Cardiac fibroblast (primary cell): Measurements from ENCODE around the gene BPIFB2.
"Not testable (repeated sequence)": the region's sequence is repeated elsewhere in the genome, so short reads cannot be mapped to it uniquely, and the experiment has no call there.

Source experiments
- DNase-seq, 2 donors: peaks; one replicate each; pipeline versions ENCODE4 v3.0.0 to v3.0.0-alpha.2; 2010; ENCODE audit warnings: low read depth in 2 of 2
- H3K4me3 ChIP-seq, 2 donors: replicated peaks in 1 of 2; 1 replicate in 1 of 2; 2 replicates in 1 of 2; pipeline ENCODE4 v1.5.1; 2011; ENCODE audit warnings: low read depth in 2 of 2, low read length in 2 of 2, mild to moderate bottlenecking in 2 of 2, moderate library complexity in 1 of 2
- CTCF ChIP-seq: IDR thresholded peaks from one replicate; pipeline ENCODE4 v1.5.1; 2011; ENCODE audit warnings: low read depth, mild to moderate bottlenecking, low read length, inconsistent platforms

BPIFB2 gene

GRCh38 chr20:33042430-33042829, 34.9 kb downstream of the BPIFB2 start:
- no peak overlapping the region for H3K4me3 ChIP-seq
- no peak for TF ChIP-seq CTCF

GRCh38 chr20:33042983-33043730, 35.7 kb downstream of the BPIFB2 start:
- H3K4me3 ChIP-seq: no peak overlapping the region
- TF ChIP-seq CTCF: no peak
- DNase-seq: no peak

More at GRCh38 chr20:33042430-33042829, 34.9 kb downstream of the BPIFB2 start:
- no peak for DNase-seq

- no peak overlapping the region for H3K4me3 ChIP-seq
- DNase-seq: no peak
- no peak for TF ChIP-seq CTCF
These were observed 36.3 kb downstream of the BPIFB2 start for GRCh38 chr20:33043731-33044181.

- not testable (repeated sequence) for H3K4me3 ChIP-seq
- DNase-seq: peak in 1 of 2 donors; percentile 1
These were observed 37.7 kb downstream of the BPIFB2 start for GRCh38 chr20:33045129-33045721.

GRCh38 chr20:33046412-33046811, 38.9 kb downstream of the BPIFB2 start:
- no peak for TF ChIP-seq CTCF
- H3K4me3 ChIP-seq: no peak overlapping the region
- peak in 1 of 2 donors; percentile 2 for DNase-seq

GRCh38 chr20:33051333-33051732, 43.8 kb downstream of the BPIFB2 start:
- no peak for DNase-seq
- H3K4me3 ChIP-seq: no peak overlapping the region
- no peak for TF ChIP-seq CTCF

- no peak for TF ChIP-seq CTCF
- DNase-seq: no peak
- no peak within 1 kb of the TSS for H3K4me3 ChIP-seq
These were observed 46.0 kb downstream of the BPIFB2 start, which contains the start of gene BPIFB3 for GRCh38 chr20:33053291-33054106. Gene BPIFB3, plus strand, starts transcription at chr20:33053903. Its CDS starts 1,533 bp downstream, at chr20:33055436.
